ENCODE data around the gene VPS37C.

GRCh38 chr11:61144511-61145179 is 16.6 kb downstream of the VPS37C start:
- TF ChIP-seq, protein P1, sequence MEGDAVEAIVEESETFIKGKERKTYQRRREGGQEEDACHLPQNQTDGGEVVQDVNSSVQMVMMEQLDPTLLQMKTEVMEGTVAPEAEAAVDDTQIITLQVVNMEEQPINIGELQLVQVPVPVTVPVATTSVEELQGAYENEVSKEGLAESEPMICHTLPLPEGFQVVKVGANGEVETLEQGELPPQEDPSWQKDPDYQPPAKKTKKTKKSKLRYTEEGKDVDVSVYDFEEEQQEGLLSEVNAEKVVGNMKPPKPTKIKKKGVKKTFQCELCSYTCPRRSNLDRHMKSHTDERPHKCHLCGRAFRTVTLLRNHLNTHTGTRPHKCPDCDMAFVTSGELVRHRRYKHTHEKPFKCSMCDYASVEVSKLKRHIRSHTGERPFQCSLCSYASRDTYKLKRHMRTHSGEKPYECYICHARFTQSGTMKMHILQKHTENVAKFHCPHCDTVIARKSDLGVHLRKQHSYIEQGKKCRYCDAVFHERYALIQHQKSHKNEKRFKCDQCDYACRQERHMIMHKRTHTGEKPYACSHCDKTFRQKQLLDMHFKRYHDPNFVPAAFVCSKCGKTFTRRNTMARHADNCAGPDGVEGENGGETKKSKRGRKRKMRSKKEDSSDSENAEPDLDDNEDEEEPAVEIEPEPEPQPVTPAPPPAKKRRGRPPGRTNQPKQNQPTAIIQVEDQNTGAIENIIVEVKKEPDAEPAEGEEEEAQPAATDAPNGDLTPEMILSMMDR (IDR thresholded peaks at IDR 0.05), result no peak
- no peak for TF ChIP-seq EZH2 (IDR thresholded peaks at IDR 0.05)
- TF ChIP-seq EZH2phosphoT487 (IDR thresholded peaks at IDR 0.05), result no peak
